ENCODE results near the gene RASSF5. TPM values are rescaled to one million over a fixed set of nuclear protein-coding genes. Genes with fewer than 3 reads are reported as not detected.

Gene RASSF5
- total and polyA plus RNA-seq, 9 of the 15 experiments (the other 6 are each of a cell fraction or from before 2014, with no cell fraction given): 6.1 to 41.0 (median 25.2) TPM

DNA sequence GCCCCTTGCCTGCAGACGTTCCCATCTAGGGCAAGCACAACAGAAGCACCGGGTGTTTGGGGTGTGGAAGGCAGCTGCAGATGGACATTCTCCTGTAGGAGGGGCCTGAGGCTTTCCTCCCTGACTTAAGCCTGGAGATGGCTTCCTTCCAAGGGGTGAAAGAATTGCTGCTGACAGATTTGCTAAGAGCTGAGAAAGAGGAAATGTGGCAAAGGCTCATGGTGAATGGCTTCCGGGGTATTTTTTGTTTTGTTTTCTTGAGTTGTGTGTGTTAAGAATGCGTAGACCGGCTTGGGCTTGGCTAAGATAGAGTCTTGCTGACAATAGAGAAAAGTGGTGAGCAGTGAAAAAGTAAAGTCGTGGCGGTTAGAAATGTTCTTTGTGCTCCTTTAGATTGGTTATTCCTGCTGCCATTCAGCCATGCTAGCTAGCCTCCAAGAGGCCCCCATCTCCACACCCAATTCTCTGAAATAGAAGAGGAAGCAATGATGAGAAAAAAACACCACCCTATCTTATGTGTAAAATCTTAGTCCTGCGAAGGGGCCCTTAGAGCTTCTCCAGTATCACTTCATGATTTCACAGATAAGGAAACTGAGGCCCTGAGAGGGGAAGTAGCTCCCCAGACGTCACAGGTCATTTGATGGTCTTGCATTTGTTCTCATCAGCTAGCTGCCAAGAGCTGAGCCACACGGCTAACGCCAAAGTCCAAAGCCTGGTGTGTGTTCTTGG is 68.0 kb downstream of the RASSF5 start (continued):
- TF ChIP-seq NFYB (IDR thresholded peaks at IDR 0.05; ENCODE audit: extremely low read depth, insufficient read length) (no peak), NR4A1 (CRISPR knock-in tag; IDR thresholded peaks at IDR 0.05) (no peak), NR4A1 (tag; IDR thresholded peaks at IDR 0.05) (peak; percentile 67), TCF7 (IDR thresholded peaks at IDR 0.05; ENCODE audit: borderline replicate concordance) (0 out of 2 replicates have a peak, but pooled peaks have one; percentile 36), GABPB1 (CRISPR knock-in tag; IDR thresholded peaks at IDR 0.05) (peak; percentile 32; the same call in 1 of the 2 replicates), SMAD2 (IDR thresholded peaks at IDR 0.05; ENCODE audit: low read depth, low read length) (no peak), RAD21 (CRISPR knock-in tag; conservative IDR thresholded peaks at IDR 0.05 in 1 of 2, IDR thresholded peaks at IDR 0.05 in 1 of 2) (peak; percentile 27 to 32; a peak in 3 of 4 replicates), TEAD1 (CRISPR knock-in tag; IDR thresholded peaks at IDR 0.05) (peak in 1 of 2 experiments; percentile 72; a peak in 2 of 4 replicates), TBP (optimal IDR thresholded peaks at IDR 0.05; ENCODE audit: low read depth, low read length) (peak; percentile 61), ZKSCAN3 (CRISPR knock-in tag; IDR thresholded peaks at IDR 0.05) (0 out of 2 replicates have a peak, but pooled peaks have one; percentile 14)
- TF ChIP-seq, protein P1, sequence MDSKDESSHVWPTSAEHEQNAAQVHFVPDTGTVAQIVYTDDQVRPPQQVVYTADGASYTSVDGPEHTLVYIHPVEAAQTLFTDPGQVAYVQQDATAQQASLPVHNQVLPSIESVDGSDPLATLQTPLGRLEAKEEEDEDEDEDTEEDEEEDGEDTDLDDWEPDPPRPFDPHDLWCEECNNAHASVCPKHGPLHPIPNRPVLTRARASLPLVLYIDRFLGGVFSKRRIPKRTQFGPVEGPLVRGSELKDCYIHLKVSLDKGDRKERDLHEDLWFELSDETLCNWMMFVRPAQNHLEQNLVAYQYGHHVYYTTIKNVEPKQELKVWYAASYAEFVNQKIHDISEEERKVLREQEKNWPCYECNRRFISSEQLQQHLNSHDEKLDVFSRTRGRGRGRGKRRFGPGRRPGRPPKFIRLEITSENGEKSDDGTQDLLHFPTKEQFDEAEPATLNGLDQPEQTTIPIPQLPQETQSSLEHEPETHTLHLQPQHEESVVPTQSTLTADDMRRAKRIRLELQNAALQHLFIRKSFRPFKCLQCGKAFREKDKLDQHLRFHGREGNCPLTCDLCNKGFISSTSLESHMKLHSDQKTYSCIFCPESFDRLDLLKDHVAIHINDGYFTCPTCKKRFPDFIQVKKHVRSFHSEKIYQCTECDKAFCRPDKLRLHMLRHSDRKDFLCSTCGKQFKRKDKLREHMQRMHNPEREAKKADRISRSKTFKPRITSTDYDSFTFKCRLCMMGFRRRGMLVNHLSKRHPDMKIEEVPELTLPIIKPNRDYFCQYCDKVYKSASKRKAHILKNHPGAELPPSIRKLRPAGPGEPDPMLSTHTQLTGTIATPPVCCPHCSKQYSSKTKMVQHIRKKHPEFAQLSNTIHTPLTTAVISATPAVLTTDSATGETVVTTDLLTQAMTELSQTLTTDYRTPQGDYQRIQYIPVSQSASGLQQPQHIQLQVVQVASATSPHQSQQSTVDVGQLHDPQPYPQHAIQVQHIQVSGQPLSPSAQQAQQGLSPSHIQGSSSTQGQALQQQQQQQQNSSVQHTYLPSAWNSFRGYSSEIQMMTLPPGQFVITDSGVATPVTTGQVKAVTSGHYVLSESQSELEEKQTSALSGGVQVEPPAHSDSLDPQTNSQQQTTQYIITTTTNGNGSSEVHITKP (IDR thresholded peaks at IDR 0.05; ENCODE audit: partially characterized antibody): peak; percentile 16
- TF ChIP-seq, protein P2, sequence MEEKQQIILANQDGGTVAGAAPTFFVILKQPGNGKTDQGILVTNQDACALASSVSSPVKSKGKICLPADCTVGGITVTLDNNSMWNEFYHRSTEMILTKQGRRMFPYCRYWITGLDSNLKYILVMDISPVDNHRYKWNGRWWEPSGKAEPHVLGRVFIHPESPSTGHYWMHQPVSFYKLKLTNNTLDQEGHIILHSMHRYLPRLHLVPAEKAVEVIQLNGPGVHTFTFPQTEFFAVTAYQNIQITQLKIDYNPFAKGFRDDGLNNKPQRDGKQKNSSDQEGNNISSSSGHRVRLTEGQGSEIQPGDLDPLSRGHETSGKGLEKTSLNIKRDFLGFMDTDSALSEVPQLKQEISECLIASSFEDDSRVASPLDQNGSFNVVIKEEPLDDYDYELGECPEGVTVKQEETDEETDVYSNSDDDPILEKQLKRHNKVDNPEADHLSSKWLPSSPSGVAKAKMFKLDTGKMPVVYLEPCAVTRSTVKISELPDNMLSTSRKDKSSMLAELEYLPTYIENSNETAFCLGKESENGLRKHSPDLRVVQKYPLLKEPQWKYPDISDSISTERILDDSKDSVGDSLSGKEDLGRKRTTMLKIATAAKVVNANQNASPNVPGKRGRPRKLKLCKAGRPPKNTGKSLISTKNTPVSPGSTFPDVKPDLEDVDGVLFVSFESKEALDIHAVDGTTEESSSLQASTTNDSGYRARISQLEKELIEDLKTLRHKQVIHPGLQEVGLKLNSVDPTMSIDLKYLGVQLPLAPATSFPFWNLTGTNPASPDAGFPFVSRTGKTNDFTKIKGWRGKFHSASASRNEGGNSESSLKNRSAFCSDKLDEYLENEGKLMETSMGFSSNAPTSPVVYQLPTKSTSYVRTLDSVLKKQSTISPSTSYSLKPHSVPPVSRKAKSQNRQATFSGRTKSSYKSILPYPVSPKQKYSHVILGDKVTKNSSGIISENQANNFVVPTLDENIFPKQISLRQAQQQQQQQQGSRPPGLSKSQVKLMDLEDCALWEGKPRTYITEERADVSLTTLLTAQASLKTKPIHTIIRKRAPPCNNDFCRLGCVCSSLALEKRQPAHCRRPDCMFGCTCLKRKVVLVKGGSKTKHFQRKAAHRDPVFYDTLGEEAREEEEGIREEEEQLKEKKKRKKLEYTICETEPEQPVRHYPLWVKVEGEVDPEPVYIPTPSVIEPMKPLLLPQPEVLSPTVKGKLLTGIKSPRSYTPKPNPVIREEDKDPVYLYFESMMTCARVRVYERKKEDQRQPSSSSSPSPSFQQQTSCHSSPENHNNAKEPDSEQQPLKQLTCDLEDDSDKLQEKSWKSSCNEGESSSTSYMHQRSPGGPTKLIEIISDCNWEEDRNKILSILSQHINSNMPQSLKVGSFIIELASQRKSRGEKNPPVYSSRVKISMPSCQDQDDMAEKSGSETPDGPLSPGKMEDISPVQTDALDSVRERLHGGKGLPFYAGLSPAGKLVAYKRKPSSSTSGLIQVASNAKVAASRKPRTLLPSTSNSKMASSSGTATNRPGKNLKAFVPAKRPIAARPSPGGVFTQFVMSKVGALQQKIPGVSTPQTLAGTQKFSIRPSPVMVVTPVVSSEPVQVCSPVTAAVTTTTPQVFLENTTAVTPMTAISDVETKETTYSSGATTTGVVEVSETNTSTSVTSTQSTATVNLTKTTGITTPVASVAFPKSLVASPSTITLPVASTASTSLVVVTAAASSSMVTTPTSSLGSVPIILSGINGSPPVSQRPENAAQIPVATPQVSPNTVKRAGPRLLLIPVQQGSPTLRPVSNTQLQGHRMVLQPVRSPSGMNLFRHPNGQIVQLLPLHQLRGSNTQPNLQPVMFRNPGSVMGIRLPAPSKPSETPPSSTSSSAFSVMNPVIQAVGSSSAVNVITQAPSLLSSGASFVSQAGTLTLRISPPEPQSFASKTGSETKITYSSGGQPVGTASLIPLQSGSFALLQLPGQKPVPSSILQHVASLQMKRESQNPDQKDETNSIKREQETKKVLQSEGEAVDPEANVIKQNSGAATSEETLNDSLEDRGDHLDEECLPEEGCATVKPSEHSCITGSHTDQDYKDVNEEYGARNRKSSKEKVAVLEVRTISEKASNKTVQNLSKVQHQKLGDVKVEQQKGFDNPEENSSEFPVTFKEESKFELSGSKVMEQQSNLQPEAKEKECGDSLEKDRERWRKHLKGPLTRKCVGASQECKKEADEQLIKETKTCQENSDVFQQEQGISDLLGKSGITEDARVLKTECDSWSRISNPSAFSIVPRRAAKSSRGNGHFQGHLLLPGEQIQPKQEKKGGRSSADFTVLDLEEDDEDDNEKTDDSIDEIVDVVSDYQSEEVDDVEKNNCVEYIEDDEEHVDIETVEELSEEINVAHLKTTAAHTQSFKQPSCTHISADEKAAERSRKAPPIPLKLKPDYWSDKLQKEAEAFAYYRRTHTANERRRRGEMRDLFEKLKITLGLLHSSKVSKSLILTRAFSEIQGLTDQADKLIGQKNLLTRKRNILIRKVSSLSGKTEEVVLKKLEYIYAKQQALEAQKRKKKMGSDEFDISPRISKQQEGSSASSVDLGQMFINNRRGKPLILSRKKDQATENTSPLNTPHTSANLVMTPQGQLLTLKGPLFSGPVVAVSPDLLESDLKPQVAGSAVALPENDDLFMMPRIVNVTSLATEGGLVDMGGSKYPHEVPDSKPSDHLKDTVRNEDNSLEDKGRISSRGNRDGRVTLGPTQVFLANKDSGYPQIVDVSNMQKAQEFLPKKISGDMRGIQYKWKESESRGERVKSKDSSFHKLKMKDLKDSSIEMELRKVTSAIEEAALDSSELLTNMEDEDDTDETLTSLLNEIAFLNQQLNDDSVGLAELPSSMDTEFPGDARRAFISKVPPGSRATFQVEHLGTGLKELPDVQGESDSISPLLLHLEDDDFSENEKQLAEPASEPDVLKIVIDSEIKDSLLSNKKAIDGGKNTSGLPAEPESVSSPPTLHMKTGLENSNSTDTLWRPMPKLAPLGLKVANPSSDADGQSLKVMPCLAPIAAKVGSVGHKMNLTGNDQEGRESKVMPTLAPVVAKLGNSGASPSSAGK (IDR thresholded peaks at IDR 0.05): no peak

Data from K562 (cell line).